Mesothelial cell of epicardium (in vitro differentiated cells): ENCODE data around the gene DCP1A. TPM values are rescaled to one million over a fixed set of nuclear protein-coding genes. Genes with fewer than 3 reads are reported as not detected.

Source experiments
- DNase-seq, 2 experiments: peaks; one replicate each; pipeline ENCODE4 v3.0.0; 2021; ENCODE audit warnings: low spot score in 2 of 2; ENCODE audit not compliant: unreplicated experiment in 2 of 2
- H3K27ac Mint-ChIP-seq: 2 replicates; pipeline ENCODE4 v1.8.0; 2021; ENCODE audit warnings: mixed read lengths
- H3K27me3 Mint-ChIP-seq: 2 replicates; pipeline ENCODE4 v1.8.0; 2021; ENCODE audit warnings: low read depth, mixed read lengths
- H3K36me3 Mint-ChIP-seq: 2 replicates; pipeline ENCODE4 v1.8.0; 2021; ENCODE audit warnings: mixed read lengths
- H3K4me1 Mint-ChIP-seq: 2 replicates; pipeline ENCODE4 v1.8.0; 2021; ENCODE audit warnings: mixed read lengths
- H3K4me3 Mint-ChIP-seq: 2 replicates; pipeline ENCODE4 v1.8.0; 2021; ENCODE audit warnings: mild to moderate bottlenecking, moderate library complexity, mixed read lengths
- H3K9me3 Mint-ChIP-seq: 2 replicates; pipeline ENCODE4 v1.8.0; 2021; ENCODE audit warnings: mixed read lengths
- CTCF ChIP-seq: fragments of 200-600 bp; sonication (generic); IDR thresholded peaks from one replicate; pipeline ENCODE4 v1.5.0; 2021; ENCODE audit warnings: antibody characterized with exemption; ENCODE audit not compliant: unreplicated experiment
- total RNA-seq: library from RNA; stranded (reverse); gene quantifications from 3 replicates; pipeline ENCODE4 v1.2.1, GENCODE V29; 2021

The DCP1A gene
- total RNA-seq, 1 donor from 2014 or later: 38.8 TPM

- H3K9me3 Mint-ChIP-seq: no peaks in the 10 kb centered on the region
- peaks cover 29% of the 10 kb centered on the region for H3K4me1 Mint-ChIP-seq
- no peak for TF ChIP-seq CTCF
- H3K27me3 Mint-ChIP-seq: no peaks in the 10 kb centered on the region
- H3K4me3 Mint-ChIP-seq: no peak overlapping the region
- no peak for DNase-seq
- H3K36me3 Mint-ChIP-seq: no peaks in the 10 kb centered on the region
- H3K27ac Mint-ChIP-seq: no peak overlapping the region
Observed at GRCh38 chr3:53257465-53257864, 89.9 kb downstream of the DCP1A start.

- no peak overlapping the region for H3K27ac Mint-ChIP-seq
- H3K27me3 Mint-ChIP-seq: no peaks in the 10 kb centered on the region
- no peak for DNase-seq
- peaks cover 33% of the 10 kb centered on the region for H3K4me1 Mint-ChIP-seq
- TF ChIP-seq CTCF: no peak
- H3K9me3 Mint-ChIP-seq: no peaks in the 10 kb centered on the region
- peak overlapping the region; percentile 67 for H3K4me3 Mint-ChIP-seq
- H3K36me3 Mint-ChIP-seq: no peaks in the 10 kb centered on the region
Observed at GRCh38 chr3:53256704-53257055, 90.7 kb downstream of the DCP1A start.

GRCh38 chr3:53255775-53256703 is 91.3 kb downstream of the DCP1A start, which contains the start of gene TKT:
Gene TKT (minus strand): TSS chr3:53256022. CDS start chr3:53255942, 80 bp downstream.
- H3K4me1 Mint-ChIP-seq: peaks cover 36% of the 10 kb centered on the region
- no peak for TF ChIP-seq CTCF
- H3K27ac Mint-ChIP-seq: peak within 1 kb of the TSS; percentile 82
- H3K36me3 Mint-ChIP-seq: no peaks in the 10 kb centered on the region
- H3K4me3 Mint-ChIP-seq: peak within 1 kb of the TSS; percentile 90
- no peaks in the 10 kb centered on the region for H3K27me3 Mint-ChIP-seq
- no peaks in the 10 kb centered on the region for H3K9me3 Mint-ChIP-seq
- DNase-seq: peak; percentile 73

- H3K36me3 Mint-ChIP-seq: no peaks in the 10 kb centered on the region
- peak overlapping the region; percentile 90 for H3K4me3 Mint-ChIP-seq
- TF ChIP-seq CTCF: no peak
- H3K27me3 Mint-ChIP-seq: no peaks in the 10 kb centered on the region
- no peak for DNase-seq
- H3K9me3 Mint-ChIP-seq: no peaks in the 10 kb centered on the region
- H3K4me1 Mint-ChIP-seq: peaks cover 36% of the 10 kb centered on the region
- peak overlapping the region; percentile 82 for H3K27ac Mint-ChIP-seq
Observed at GRCh38 chr3:53255423-53255774, 91.9 kb downstream of the DCP1A start.

GRCh38 chr3:53254509-53255422 is 92.6 kb downstream of the DCP1A start:
- peak in 1 of 2 experiments; percentile 58 for DNase-seq
- Mint-ChIP-seq H3K9me3 (no peaks in the 10 kb centered on the region), H3K36me3 (no peaks in the 10 kb centered on the region), H3K27me3 (no peaks in the 10 kb centered on the region), H3K4me1 (peaks cover 36% of the 10 kb centered on the region), H3K27ac (peak overlapping the region; percentile 82), H3K4me3 (peak overlapping the region; percentile 90)
- no peak for TF ChIP-seq CTCF
